Amniotic epithelial cell (primary cell): ENCODE data around the gene PAFAH1B1.
"Not testable (repeated sequence)": the region's sequence is repeated elsewhere in the genome, so short reads cannot be mapped to it uniquely, and the experiment has no call there.

ENCODE experiments used
- DNase-seq: peaks from one replicate; pipeline ENCODE4 v3.0.0-alpha.2; 2010; ENCODE audit warnings: low read depth

The PAFAH1B1 gene

DNA sequence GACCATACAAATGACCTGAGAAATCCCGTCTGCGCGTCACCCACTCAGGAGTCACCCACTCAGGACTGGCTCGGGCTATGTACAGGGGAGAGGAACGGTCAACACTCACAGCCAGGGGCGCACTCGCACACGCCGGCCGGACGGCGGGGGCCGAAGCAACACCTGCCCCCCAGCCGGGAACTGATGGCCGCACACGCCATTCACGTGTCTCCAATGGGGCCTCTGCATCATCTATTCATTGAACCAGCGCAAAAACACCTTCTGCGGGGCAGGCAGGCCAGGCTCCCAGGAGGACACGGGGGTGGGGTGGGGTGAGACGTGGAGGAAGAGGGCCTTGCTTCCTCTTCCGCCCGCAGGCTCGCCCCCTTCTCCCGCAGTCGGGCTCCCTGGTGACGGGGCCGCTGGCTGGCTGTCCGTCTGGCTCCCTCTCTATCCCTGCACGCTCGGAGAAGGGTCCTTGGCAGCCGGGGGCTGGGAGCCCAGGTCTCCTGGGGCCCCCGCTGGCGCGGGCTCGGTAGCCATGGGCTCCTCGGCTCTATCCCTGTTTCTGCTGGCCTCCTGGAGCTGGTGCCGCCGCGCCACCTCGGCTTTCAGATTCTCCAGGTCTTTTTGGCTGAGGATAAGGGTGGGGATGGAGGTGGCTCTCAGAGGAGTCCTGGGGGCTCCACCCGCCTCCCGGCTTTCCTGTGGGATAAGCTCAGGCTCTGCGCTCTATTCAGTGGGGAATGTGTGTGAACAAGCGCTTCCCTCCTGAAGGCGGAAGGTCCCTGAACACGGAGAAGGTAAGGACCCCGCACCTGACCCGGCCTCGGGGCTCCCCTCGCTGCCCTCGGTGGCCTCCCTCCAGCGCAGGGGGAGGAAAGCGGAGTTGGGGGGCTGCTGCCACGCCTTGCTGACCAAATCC lies 97.0 kb downstream of the PAFAH1B1 start:
- no peak for DNase-seq

DNA sequence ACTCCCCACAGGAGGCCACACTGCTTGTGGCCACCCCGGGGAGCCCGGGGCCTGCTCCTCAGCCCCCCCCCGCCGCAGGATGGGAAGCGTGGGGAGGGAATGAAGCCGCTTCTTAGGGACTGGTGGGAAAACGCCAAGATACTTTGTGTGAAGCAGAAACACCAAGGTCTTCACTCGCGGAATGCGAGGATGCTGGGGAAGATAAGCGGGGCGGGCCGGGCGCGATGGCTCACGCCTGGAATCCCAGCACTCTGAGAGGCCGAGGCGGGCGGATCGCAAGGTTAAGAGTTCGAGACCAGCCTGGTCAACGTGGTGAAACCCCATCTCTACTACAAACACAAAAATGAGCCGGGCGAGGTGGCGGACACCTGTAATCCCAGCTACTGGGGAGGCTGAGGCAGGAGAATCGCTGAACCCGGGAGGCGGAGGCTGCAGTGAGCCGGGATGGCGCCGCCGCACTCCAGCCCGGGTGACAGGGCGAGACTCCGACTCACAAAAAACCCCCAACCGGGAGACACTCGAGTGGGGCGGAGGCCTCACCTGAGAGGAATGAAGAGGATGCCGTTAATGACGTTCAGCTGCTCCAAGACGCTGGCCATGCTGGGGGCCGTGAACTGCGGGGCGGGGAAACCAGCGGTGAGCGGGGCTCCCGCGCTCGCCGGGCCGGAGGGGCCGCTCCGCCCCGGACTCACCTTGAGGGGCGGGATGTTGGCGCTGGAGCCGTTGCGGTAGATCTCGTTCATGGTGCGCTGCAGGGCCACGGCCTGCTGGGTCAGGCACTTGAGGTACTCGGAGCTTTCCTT lies 97.8 kb downstream of the PAFAH1B1 start:
- DNase-seq = no peak

DNA sequence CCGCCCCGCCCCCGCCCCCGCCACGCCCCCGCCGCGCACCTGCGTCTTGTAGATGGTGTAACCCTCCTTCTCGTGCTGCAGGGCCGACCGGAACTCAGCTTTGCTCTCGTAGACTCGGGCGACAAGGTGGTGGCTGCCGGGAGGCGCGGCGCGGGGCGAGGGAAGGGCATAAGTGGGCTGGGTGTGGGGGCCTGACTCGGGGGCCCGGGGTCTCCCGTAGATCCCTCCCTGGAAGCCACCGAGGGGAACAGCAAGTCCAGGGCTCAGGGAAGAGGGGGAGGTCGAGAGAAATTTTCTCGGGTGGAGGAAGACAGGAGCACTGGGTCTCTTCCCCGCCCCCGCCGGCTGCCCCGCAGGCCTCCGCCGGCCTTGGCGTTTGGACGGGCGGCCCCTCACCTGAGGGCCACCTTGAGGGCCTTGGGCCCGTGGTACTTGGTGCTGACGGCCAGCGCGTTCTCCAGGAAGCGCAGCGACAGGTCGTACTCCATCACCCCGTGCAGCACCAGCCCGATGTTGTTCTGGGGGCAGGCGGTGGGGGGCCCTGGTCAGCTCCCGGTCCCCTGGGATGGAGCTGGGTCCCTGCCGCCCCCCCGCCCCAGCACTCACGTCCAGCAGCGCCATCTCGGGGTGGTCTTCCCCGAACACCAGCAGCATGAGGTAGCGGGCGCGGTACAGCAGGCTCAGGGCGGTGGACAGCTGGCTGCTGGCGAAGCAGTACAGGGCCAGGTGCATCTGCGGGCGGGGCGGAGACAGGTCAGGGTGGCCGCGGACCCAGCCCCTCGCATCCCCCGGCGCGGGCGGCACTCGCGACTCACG lies 98.7 kb downstream of the PAFAH1B1 start:
- DNase-seq = no peak

DNA sequence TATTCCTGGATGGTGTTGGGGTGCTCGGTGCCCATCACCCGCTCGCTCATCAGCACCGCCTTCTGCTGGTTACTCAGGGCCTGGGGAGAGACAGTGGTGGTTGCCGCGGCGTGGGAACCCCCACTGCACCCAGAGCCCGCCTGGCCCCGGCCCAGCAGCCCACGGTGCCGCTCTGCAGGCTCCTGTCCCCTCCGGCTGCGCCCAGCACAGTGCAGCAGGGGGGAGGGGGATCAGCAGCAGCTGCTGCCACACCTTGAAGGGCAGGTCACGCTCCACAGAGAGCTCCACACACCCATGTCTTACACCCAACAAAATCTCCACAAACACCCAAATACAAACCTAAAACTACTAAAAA lies 99.3 kb downstream of the PAFAH1B1 start:
- DNase-seq = no peak

DNA sequence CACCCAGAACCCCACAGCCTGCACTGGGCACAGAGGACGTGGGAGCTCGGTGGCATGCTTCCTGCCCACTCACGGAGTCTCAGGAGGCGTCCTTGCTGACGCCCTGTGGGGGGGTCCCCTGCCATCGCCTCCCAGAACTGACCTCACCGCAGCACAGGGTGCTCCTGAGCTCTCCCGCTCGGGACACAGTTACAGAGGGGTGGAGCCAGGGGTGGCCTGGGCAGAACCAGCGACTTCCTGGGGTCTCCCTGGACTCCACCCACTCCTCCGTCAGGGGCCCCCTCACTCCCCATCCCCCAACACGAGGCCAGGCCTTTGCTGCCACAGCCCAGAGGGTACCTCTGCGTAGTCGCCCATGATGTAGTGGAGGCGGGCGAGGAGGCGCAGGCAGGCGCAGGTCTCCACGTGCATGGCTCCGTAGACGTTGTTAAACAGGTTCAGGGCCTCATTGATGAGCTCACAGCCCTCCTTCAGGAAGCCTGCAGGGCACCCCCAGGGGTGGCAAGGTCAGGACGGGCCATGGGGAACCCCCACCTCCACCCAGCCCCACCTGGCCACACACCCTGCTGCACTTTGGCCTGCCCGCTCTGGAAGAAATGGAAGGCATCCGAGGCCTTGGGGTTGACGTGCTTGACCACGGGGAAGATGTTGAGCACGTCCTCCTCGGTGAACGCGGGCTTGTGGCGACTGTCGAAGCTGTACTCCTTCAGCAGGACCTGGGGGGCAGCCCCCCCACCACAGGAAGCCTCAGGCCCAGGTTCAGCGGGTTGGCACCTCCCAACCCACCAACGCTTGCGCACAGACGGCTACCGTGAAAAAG lies 100.3 kb downstream of the PAFAH1B1 start:
- DNase-seq = no peak

DNA sequence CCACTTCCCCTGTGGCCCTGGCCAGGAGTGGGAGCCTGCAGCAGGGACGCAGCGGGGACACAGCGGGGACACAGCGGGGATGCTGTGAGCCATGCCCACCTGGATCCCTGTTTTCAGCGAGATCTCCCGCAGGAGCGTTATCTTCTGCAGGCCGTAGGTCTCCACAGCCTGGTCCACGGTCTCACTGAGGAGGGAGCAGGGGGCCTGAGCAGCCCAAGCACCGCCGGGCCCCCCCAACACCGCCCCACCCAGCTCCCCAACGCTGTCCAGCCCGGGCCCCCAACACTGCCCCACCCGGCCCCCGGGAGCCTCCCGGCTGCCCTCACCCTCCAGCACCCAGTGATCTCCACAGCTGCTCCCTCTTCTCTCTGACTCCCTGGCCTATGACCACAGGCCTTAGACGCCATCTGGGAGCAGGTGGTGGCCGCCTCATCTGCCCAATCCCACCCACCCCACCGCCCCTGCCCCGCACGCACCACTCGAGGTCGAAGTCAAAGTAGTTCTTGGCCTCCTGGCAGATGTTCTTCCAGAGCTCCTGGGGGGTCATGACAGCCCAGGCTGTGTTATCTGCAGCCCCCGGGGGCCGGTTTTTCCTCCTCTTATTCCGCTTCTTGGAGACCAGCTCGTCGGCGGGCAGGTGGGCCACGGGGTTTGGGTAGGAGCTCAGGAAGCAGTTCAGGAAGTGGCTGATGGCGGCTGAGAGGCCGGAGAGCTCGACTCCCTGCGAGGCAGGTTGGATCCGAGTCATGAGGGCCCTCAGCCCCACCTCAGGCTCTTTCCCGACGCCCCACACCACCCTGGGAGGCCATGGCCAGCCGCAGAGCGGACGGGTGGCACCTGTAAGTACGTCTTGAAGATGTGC lies 101.2 kb downstream of the PAFAH1B1 start:
- no peak for DNase-seq

DNA sequence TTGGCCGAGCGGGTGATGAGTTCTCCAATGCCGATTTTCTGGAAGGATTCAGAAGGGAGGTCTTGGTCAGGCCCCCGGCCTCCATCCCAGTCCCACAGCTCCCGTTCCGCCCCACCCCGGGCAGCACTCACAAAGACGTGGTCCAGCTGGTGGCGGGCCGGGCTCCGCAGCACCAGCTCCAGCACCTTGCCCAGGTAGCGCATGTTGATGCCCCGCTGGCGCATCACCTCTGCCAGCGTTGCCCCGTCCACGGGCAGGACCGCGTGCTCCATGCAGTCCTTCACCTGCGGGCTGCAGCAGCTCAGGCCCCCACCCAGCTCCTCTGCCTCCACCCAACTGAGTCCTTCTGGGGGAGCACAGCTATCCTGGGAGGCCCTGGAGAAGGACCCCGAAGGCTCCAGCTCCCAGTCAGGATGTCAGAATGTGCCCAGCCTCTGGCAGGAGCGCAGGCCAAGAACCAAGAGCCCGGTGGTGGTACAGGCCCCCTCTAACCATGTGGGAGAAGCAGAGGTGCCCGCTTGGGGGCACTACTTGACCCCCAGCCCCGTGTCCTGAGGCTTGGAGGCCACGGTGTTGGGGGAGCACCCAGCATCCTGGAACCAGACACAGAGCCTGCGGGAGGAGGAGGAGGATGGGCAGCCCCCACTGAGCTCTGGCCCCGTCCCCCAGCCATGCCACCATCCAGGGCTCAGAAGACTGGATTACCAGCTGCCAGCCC lies 101.9 kb downstream of the PAFAH1B1 start:
- no peak for DNase-seq

DNA sequence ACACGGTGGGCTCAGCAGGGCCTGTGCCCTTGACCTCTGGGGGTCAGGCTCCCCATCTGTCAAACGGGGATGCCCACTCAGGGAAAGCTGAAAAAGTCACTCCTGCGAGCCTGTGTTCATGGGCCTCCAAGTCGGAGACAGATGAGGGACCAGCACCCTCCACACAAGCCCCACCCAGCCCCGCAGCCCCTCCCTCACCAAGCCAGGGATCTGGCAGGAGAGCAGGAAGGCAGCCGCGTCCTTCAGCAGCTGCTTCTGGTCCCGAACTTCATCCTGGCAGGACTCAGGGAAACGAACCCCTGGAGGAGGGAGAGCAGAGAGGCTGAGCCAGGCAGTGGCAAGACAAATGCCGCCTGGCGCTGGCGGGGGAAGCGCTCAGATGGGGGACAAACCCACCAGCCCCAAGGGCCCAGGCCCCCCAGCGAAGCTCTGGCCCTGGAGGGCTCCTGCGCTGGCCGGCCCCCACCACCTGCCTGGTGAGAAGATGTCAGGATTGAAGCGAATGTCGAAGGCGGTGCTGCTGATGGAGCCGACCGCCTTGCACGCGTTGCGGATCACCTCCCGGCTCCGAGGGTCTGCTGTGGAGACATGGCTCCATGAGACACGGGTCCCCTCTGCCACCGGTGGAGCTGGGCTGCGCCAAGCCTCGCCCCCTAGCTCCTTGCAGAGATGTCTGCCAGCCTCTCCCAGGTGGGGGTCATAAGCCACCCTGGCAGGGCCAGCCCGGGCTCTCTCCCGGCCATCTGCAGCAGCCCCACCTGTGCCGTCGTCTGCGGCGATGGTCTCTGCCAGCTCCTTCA lies 102.7 kb downstream of the PAFAH1B1 start:
- DNase-seq = no peak

DNA sequence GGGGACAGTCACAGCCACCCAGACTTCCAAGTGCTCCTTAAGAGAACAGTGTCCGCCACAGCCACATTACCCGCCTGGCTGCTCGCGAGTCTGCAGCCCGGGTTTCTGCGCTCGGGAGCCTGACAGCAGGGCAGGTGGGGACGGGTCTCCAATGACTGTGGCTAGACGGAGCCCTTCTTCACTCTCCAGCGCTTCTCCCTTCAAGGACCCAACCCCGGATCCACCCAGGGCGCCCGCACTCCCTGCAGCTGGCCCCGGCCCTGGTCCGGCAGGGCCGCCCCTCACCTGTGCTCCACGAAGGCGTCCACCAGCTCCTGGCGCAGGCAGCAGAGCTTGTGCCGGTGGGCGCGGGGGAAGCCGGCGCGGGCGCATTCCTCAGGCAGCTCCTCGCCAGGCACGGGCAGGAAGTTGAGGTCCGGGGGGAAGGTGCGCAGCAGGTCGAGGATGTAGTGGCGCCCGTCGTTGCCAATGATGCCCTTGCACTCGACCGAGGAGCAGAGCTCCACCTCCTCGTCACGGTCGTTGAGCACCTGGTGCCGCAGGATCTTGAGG lies 104.2 kb downstream of the PAFAH1B1 start:
- DNase-seq = no peak

DNA sequence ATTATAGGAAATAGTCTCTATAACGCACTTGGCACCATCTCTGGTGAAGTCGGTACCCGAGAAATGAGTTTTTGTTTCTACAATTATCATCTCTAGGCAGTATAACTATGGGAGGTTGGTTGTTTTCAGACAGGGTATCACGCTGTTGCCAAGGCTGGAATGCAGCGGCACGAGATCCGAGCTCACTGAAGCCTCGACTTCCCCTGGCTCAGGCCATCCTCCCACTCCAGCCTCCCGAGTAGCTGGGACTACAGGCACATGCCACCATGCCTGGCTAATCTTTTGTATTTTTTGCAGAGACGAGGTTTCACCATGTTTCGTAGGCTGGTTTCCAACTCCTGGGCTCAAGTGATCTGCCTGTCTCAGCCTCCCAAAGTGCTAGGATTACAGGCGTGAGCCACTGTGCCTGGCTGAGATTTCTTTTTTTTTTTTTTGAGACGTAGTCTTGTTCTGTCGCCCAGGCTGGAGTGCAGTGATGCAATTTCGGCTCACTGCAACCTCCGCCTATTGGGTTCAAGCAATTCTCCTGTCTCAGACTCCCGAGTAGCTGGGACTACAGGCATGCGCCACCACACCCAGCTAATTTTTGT lies 105.9 kb downstream of the PAFAH1B1 start:
- DNase-seq = not testable (repeated sequence)

DNA sequence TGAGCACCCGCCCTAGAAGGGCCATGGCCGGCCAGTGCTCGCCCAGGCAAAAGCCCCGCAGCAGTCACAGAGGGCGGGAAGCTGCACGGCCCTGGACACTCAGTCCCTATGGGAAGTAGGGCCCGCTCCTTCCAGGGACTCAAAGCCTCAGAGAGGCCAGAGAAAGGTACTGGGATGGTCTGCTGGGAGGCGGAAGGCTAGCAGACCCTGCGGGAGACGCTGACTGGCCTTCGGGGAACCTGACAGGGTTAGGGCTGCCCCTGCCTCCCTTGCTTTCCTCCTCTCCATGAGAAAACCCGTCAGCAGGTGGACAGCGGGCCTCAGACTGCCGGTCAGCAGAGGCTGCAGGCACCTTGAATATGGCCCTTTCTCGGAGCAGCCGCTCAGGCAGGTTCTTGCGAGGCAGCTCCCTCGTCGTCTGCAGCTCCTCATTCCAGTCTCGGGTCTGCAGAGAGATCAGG lies 106.6 kb downstream of the PAFAH1B1 start:
- DNase-seq = no peak

DNA sequence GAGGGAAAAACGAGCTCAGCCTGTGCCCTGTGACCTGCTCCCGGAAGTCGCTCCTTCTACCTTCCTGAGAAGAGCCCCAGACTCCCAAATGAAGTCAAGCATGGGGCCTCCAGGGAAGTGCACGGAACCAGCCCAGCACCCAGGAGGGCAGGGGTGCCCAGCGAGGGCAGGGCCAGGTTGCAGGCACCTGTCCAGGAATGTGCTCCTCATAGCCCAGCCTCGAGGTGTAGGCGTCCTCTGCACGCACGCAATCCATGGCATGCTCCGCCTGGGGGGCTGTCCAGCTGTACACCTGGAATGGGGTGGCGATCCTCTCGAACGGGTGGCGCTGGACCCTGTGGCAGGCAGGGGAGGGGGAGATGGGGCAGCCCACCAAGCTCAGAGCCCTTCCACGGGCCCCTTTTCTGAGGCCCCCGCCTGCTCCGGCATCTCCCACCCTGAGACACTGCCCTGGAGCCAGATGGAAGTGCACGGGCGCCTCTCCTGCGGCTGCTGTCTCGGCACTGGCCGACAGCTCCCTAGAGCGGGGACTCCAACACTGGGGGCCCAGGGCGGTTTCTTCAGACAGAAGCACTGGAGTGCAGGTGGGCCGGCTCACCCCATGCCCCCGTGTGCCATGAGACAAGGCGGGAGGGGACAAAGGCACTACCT lies 107.2 kb downstream of the PAFAH1B1 start:
- no peak for DNase-seq

DNA sequence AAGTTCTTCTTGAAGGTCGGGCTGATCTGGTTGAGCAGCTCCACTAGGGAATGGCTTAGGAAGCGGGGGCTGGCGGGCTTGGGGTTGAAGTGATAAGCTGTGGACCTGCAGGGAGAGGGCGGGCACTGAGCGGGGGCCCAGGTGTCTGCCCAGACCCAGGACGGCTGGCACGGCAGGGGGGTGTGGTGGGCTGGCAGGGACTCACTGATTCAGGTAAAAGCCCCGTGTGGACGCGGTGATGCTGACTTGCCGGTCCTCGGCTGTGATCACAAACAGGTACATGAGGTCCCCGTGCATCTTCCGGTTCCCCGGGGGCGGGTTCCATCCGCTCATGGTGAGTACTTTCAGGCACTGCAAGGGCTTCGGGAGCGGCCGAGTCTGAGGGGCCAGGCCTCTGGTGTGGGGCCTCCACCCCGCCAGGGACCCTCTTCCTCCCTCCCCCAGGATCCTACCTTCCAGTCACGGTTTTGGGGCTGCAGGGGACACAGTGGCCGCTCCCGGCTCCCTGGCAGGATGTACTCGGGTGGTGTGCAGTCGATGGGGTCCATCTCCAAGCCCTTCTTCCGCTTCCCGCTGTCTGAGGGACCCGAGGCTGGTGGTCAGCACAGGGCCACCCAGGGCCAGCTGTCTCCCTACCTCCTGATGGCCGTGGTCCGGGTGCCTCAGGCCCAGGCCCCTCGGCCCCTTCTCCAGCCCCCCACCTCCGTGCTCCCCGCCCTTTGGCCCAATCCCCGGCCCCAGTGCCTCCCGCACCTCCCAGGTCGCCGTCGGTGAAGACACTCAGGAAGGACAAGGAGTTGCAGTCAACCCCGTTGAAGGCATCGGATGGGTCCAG lies 107.9 kb downstream of the PAFAH1B1 start:
- no peak for DNase-seq

DNA sequence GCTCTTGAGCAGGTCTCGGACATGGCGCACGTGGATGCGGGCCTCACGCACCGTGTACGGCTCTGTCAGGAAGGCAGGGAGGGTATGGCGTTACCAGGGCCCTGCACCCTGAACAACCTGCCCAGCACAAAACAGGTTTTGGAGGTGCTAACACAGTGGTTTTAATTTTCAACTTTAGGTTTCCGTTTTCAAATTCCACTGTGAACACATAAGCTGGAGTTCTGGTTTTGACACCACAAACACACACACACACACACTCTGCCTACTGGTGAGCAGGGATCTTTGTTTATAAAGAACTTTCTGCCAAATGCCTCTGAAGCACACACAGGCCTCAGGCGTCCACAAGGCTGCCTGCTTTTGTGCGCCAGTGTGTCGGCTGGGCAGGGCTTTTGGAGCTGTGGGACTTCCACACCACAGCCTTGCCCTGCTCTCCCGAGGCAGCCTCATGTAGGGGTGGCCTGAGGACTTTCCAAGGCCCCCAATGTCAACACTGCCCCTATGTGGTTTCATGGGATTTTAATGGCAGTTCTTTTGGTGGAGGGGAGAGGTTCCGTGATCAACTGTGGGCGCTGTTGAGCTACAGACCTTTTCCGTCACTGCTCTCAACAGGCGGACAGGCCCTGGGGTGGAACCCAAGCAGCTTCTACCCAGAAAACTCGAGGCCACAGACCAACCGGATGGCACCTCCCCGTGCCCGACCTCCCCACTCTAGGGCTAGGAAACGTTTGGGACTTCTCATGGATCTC lies 108.7 kb downstream of the PAFAH1B1 start:
- DNase-seq = no peak

DNA sequence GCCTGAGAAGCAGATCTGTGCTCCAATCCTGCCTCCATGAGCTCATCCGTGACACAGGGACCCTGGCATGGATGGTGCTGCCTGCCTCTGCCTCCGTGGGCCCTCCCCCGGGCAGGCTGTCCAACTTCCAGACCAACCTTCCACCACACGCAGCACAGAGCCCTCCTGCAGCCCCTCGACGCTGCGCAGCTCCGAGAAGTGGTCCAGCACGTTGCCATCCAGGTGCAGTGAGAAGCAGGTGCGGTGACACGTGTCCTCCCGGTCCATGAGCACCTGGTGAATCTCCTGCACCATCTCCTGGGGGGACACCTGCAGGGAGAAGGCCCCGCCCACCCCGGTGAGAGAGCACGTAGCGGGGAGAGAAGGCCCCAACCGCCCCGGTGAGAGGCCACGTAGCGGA lies 109.7 kb downstream of the PAFAH1B1 start:
- no peak for DNase-seq

DNA sequence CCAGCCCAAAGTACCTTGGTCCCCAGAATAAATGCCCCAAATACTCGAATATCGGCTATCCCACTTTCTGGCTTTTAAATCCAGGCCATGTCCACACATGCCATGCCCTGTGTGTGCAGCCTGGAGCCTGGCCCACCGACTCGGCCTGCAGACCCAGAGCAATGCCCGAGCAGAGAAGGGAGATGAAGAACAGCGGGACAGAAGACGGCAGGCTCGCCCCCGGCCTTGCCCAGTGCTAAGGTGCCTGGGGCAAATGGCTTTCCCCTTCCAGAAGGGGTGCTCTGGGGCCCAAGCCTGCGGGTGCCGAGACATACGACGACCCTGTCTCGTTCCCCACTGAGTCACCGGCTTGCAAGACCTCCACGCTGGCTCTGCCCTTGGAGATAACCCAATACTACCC lies 110.2 kb downstream of the PAFAH1B1 start:
- DNase-seq = no peak
